ENCODE results near the gene SIL1. TPM values are rescaled to one million over a fixed set of nuclear protein-coding genes. Genes with fewer than 3 reads are reported as not detected.

The SIL1 gene
- total RNA-seq, 2 donors from 2014 or later: 42.8 to 55.1 TPM

Other genes with a start within 250 kb of the SIL1 start
- gene MATR3, start 95.4 kb upstream of the SIL1 start, total RNA-seq: 100 to 1,000 TPM; 139 to 148 TPM
- gene PAIP2, start 143.5 kb upstream of the SIL1 start, total RNA-seq: 10 to 100 TPM; 67.6 to 75.4 TPM
- not detected for gene SLC23A1, start 184.9 kb upstream of the SIL1 start, total RNA-seq
- gene MZB1, start 191.5 kb upstream of the SIL1 start, total RNA-seq: 1 to 10 TPM; 1.0 TPM
- gene PROB1, start 196.7 kb upstream of the SIL1 start, total RNA-seq: 1 to 10 TPM; 4.4 to 8.9 TPM
- gene SPATA24, start 205.7 kb upstream of the SIL1 start, total RNA-seq: 1 to 10 TPM; 1.9 to 2.6 TPM
- 10 to 100 TPM; 13.3 to 18.8 TPM for gene DNAJC18, start 241.2 kb upstream of the SIL1 start, total RNA-seq